AG08396 (cell line): ENCODE data around the gene APOBEC3G.
"Not testable (repeated sequence)": the region's sequence is repeated elsewhere in the genome, so short reads cannot be mapped to it uniquely, and the experiment has no call there.

Experiments
- DNase-seq: peaks from one replicate; pipeline ENCODE4 v3.0.0; 2012; ENCODE audit warnings: low spot score, mixed read lengths

The APOBEC3G gene

GRCh38 chr22:39077026-39077840 lies at the start of gene APOBEC3G:
Gene APOBEC3G (plus strand): TSS chr22:39077275. CDS start chr22:39077362, 87 bp downstream.
- DNase-seq, result not testable (repeated sequence)

GRCh38 chr22:39027717-39028116 lies 49.4 kb upstream of the APOBEC3G start:
- no peak for DNase-seq

GRCh38 chr22:39028281-39028680 lies 48.8 kb upstream of the APOBEC3G start:
- no peak for DNase-seq

- no peak for DNase-seq
Observed at GRCh38 chr22:39029227-39029626, 47.8 kb upstream of the APOBEC3G start.

- no peak for DNase-seq
Observed at GRCh38 chr22:39030705-39031104, 46.4 kb upstream of the APOBEC3G start.

GRCh38 chr22:39031434-39032295 lies 45.4 kb upstream of the APOBEC3G start:
- DNase-seq, result not testable (repeated sequence)

GRCh38 chr22:39037071-39037470 lies 40.0 kb upstream of the APOBEC3G start:
- DNase-seq, result not testable (repeated sequence)

- no peak for DNase-seq
Observed at GRCh38 chr22:39039306-39040126, 37.6 kb upstream of the APOBEC3G start.

GRCh38 chr22:39040155-39040537 lies 36.9 kb upstream of the APOBEC3G start:
- not testable (repeated sequence) for DNase-seq

- DNase-seq, result not testable (repeated sequence)
Observed at GRCh38 chr22:39040538-39041296, 36.4 kb upstream of the APOBEC3G start, which contains the start of gene APOBEC3F. Gene APOBEC3F (plus strand): TSS chr22:39040864. CDS start chr22:39040961, 97 bp downstream.

- DNase-seq, result no peak
Observed at GRCh38 chr22:39041908-39042307, 35.2 kb upstream of the APOBEC3G start.

- DNase-seq, result not testable (repeated sequence)
Observed at GRCh38 chr22:39043063-39043462, 34.0 kb upstream of the APOBEC3G start.

- not testable (repeated sequence) for DNase-seq
Observed at GRCh38 chr22:39045136-39045535, 31.9 kb upstream of the APOBEC3G start.

GRCh38 chr22:39049486-39049885 lies 27.6 kb upstream of the APOBEC3G start:
- DNase-seq, result not testable (repeated sequence)

- DNase-seq, result not testable (repeated sequence)
Observed at GRCh38 chr22:39051844-39052495, 25.1 kb upstream of the APOBEC3G start.

- no peak for DNase-seq
Observed at GRCh38 chr22:39055658-39056057, 21.4 kb upstream of the APOBEC3G start.

- DNase-seq, result not testable (repeated sequence)
Observed at GRCh38 chr22:39061290-39061689, 15.8 kb upstream of the APOBEC3G start.

- DNase-seq, result not testable (repeated sequence)
Observed at GRCh38 chr22:39061951-39062350, 15.1 kb upstream of the APOBEC3G start.

- not testable (repeated sequence) for DNase-seq
Observed at GRCh38 chr22:39063904-39064303, 13.2 kb upstream of the APOBEC3G start.
